Adrenal gland (tissue), 5 donors: ENCODE measurements around the gene CHMP5.

Experiments
- CTCF ChIP-seq, 6 experiments: fragments of 450-650 bp in 4 of 6; fragments of 200-600 bp in 2 of 6; sonication (generic) in 1 of 6; IDR thresholded peaks; 1 replicate in 5 of 6; 2 replicates in 1 of 6; pipeline versions ENCODE4 v1.5.1 to v1.8.0; 2016 to 2021; ENCODE audit warnings: antibody characterized with exemption in 6 of 6, mild to moderate bottlenecking in 2 of 6, moderate library complexity in 1 of 6
- POLR2A ChIP-seq, 2 donors: fragments of 450-650 bp; IDR thresholded peaks; one replicate each; pipeline ENCODE4 v1.6.1; 2017; ENCODE audit warnings: antibody characterized with exemption in 2 of 2, mild to moderate bottlenecking in 2 of 2, moderate library complexity in 1 of 2
- donor health status: DM: no; HTN: no; CAD: no.

DNA sequence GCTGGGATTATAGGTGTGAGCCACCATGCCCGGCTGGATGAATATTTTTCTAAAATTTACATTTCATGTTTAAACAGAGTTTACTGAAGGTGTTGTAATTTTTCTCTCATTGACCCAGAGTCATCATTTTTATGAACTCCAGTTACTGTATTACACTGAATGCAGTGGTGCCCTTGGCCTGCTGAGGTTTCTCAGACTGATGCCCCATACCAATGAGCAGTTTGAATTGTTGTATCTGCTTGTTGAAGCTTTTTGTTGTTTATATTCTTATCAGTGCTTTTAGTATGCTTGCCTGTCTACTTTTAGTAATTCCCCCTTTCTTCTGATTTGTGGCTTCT is 55.4 kb downstream of the CHMP5 start:
- TF ChIP-seq CTCF (IDR thresholded peaks at IDR 0.05) (no peak), POLR2A (IDR thresholded peaks at IDR 0.05) (no peak)
